ENCODE measurements around the gene ANGPTL2. TPM values are rescaled to one million over a fixed set of nuclear protein-coding genes. Genes with fewer than 3 reads are reported as not detected.

Gene ANGPTL2
- total RNA-seq, 4 donors from 2014 or later = 5.9 to 12.6 (median 8.7) TPM

DNA sequence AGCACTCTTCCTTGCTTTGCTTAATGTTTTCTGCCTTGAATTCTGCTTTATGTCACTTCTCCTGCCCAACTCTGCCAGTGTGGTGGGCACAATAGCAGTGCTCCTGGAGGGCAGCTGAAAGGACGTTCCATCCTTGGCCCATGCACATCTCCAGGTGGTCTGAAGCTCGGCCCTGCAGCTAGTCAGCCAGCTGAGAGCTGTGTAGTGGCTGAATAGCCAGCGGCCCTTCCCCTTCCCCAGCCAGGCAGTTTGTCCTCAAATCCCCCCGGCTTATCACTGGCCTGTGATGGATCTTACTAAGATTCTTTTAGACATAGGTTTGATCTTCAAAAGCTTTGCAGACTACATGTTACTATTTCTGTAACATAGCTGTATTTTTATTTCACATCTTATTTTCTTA lies 42.7 kb upstream of the ANGPTL2 start:
- Histone ChIP-seq H3K27ac (no peak overlapping the region), H3K9me3 (no peaks in the 10 kb centered on the region), H3K36me3 (no peaks in the 10 kb centered on the region), H3K4me1 (peaks cover 0 to 9% of the 10 kb centered on the region in 2 donors), H3K27me3 (no peaks in the 10 kb centered on the region), H3K4me3 (replicated peaks in 1 of 3) (no peak overlapping the region)
- TF ChIP-seq, protein P1, sequence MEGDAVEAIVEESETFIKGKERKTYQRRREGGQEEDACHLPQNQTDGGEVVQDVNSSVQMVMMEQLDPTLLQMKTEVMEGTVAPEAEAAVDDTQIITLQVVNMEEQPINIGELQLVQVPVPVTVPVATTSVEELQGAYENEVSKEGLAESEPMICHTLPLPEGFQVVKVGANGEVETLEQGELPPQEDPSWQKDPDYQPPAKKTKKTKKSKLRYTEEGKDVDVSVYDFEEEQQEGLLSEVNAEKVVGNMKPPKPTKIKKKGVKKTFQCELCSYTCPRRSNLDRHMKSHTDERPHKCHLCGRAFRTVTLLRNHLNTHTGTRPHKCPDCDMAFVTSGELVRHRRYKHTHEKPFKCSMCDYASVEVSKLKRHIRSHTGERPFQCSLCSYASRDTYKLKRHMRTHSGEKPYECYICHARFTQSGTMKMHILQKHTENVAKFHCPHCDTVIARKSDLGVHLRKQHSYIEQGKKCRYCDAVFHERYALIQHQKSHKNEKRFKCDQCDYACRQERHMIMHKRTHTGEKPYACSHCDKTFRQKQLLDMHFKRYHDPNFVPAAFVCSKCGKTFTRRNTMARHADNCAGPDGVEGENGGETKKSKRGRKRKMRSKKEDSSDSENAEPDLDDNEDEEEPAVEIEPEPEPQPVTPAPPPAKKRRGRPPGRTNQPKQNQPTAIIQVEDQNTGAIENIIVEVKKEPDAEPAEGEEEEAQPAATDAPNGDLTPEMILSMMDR (IDR thresholded peaks at IDR 0.05) = no peak
- TF ChIP-seq POLR2A (IDR thresholded peaks at IDR 0.05) = no peak
- DNase-seq = no peak
- WGBS, 2 donors = 86 to 92% methylated on average over 4 of the region's 4 CpGs
- intact Hi-C loops (cut with DNase I) = no loop called here

GRCh38 chr9:127163409-127163808 lies 41.0 kb upstream of the ANGPTL2 start:
- no peaks in the 10 kb centered on the region for H3K36me3 ChIP-seq
- no peaks in the 10 kb centered on the region for H3K27me3 ChIP-seq
- no peak for TF ChIP-seq POLR2A (IDR thresholded peaks at IDR 0.05)
- TF ChIP-seq, protein P1 (IDR thresholded peaks at IDR 0.05) = no peak
- H3K4me3 ChIP-seq (replicated peaks in 1 of 3) = no peak overlapping the region
- no peaks in the 10 kb centered on the region for H3K9me3 ChIP-seq
- peaks cover 0 to 9% of the 10 kb centered on the region in 2 donors for H3K4me1 ChIP-seq
- 62 to 75% methylated on average over 2 of the region's 2 CpGs for WGBS, 2 donors
- intact Hi-C loops (cut with DNase I) = no loop called here
- H3K27ac ChIP-seq = no peak overlapping the region
- DNase-seq = no peak

DNA sequence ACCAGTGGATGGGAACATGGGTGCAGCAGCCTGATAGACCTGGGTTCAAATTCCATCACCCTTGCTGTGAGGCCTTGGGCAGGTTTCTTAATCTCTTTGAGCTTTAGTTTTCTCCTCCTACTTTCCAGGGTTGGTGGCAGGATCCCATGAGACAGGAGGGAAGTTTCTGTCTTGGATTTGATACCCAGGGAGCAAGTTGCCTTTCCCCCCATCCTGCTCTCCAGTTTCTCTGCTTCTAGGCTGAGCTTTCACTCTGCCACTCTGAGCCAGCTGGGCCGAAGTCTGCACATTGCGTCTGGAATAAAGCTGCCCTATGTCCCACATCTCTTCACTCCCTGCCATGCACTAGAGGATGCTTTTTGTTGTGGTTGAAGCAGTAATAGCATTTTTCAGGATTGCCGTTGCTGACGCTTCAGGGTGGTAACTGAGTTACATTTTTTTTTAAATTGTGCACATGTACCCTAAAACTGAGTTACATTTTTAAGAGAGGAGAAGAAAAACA lies 40.5 kb upstream of the ANGPTL2 start:
- Histone ChIP-seq H3K36me3 (no peaks in the 10 kb centered on the region), H3K9me3 (no peaks in the 10 kb centered on the region), H3K4me3 (replicated peaks in 1 of 3) (no peak overlapping the region), H3K27me3 (no peaks in the 10 kb centered on the region), H3K4me1 (peaks cover 0 to 9% of the 10 kb centered on the region in 2 donors), H3K27ac (peak overlapping the region in 1 of 3 donors; percentile 26)
- DNase-seq = no peak
- intact Hi-C loops (cut with DNase I) = no loop called here
- TF ChIP-seq, protein P1 (IDR thresholded peaks at IDR 0.05) = no peak
- 78 to 88% methylated on average over 4 of the region's 4 CpGs for WGBS, 2 donors

DNA sequence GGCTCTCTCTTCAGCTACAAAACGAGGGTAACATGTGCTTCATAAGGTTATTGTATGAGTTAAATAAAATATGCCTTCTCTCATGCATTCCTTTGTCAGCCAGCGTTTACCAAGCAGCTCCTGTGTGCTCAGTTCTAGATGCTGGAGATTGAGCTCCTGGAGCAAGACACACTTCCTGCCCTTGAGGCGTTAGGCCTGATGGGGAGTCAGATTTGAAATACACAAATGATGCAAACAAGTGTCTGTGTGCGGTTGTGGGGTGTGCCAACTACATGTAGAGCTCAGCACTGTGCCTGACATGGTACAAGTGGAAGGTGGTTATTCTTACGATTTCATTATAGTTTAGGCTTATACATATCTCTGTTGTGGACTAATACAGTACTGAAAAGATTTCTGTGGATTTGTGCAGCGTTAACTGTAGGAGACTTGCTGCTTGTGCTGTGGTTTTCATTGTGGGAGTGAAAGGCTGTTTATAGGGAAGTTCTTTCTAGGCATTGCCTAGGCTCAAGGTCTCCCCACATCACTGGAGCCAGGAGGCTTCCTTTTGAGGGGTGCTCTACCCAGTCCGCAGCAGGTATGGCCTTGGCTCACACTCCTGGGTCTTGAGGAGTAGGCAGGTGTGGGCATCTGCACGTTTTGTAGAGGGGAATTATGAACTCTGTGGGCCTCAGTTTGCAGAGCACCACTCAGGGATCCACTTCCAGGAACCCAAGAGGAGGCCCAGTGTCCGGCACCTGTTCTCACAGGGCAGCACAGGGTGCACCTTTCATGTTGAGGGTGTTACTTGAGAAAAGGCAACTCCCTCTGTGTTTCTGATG lies 39.8 kb upstream of the ANGPTL2 start:
- TF ChIP-seq POLR2A (IDR thresholded peaks at IDR 0.05) = no peak
- TF ChIP-seq, protein P1 (IDR thresholded peaks at IDR 0.05) = no peak
- H3K4me3 ChIP-seq (replicated peaks in 1 of 3) = no peak overlapping the region
- no peaks in the 10 kb centered on the region for H3K27me3 ChIP-seq
- H3K27ac ChIP-seq = peak overlapping the region in 1 of 3 donors; percentile 26
- WGBS, 2 donors = 79 to 80% methylated on average over 6 to 9 of the region's 9 CpGs
- peaks cover 0 to 7% of the 10 kb centered on the region in 2 donors for H3K4me1 ChIP-seq
- H3K36me3 ChIP-seq = no peaks in the 10 kb centered on the region
- no peak for DNase-seq
- intact Hi-C loops (cut with DNase I) = no loop called here
- H3K9me3 ChIP-seq = no peaks in the 10 kb centered on the region

DNA sequence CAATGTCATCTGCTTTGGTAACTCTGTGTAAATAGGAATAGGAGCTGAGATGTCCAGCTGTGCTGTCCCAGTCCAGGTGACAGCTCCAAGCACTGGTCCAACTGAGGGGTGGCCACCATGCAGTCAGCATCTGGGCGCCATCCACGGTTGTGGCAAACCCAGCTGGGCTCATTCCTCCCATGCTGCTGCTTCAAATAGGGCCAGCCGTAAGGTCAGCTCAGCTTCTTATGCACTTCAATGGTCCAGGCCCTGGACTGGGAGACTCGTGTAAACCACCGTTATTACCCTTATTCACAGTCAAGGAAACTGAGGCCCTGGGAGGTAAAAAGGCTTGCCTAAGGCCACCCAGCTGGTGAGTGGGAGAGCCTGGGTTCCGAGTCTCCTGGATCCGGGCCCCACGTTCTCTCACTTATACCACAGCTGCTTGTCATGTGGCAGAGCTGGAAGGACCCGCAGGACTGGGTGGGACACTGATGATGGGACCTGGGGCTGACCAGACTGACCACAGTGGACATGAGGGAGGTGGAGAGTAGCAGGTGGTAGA lies 38.7 kb upstream of the ANGPTL2 start:
- Histone ChIP-seq H3K27ac (no peak overlapping the region), H3K4me1 (no peaks in the 10 kb centered on the region), H3K36me3 (no peaks in the 10 kb centered on the region), H3K9me3 (no peaks in the 10 kb centered on the region), H3K4me3 (replicated peaks in 1 of 3) (no peak overlapping the region), H3K27me3 (no peaks in the 10 kb centered on the region)
- intact Hi-C loops (cut with DNase I) = no loop called here
- WGBS, 2 donors = 94% methylated on average over 9 of the region's 9 CpGs
- TF ChIP-seq, protein P1 (IDR thresholded peaks at IDR 0.05) = no peak
- no peak for TF ChIP-seq POLR2A (IDR thresholded peaks at IDR 0.05)
- no peak for DNase-seq
